Hematopoietic multipotent progenitor cell treated with erythropoietin and hydrocortisone succinate and interleukin-3 and kit ligand, for 8 days (in vitro differentiated cells): ENCODE data around the gene HAUS3.
A peak's percentile ranks its signal among the peaks of the same experiment; 100 is the strongest.

Source experiments
- DNase-seq: peaks from one replicate; pipeline ENCODE4 v3.0.0-alpha.2; 2015

Gene HAUS3, protein sequence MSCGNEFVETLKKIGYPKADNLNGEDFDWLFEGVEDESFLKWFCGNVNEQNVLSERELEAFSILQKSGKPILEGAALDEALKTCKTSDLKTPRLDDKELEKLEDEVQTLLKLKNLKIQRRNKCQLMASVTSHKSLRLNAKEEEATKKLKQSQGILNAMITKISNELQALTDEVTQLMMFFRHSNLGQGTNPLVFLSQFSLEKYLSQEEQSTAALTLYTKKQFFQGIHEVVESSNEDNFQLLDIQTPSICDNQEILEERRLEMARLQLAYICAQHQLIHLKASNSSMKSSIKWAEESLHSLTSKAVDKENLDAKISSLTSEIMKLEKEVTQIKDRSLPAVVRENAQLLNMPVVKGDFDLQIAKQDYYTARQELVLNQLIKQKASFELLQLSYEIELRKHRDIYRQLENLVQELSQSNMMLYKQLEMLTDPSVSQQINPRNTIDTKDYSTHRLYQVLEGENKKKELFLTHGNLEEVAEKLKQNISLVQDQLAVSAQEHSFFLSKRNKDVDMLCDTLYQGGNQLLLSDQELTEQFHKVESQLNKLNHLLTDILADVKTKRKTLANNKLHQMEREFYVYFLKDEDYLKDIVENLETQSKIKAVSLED

DNA sequence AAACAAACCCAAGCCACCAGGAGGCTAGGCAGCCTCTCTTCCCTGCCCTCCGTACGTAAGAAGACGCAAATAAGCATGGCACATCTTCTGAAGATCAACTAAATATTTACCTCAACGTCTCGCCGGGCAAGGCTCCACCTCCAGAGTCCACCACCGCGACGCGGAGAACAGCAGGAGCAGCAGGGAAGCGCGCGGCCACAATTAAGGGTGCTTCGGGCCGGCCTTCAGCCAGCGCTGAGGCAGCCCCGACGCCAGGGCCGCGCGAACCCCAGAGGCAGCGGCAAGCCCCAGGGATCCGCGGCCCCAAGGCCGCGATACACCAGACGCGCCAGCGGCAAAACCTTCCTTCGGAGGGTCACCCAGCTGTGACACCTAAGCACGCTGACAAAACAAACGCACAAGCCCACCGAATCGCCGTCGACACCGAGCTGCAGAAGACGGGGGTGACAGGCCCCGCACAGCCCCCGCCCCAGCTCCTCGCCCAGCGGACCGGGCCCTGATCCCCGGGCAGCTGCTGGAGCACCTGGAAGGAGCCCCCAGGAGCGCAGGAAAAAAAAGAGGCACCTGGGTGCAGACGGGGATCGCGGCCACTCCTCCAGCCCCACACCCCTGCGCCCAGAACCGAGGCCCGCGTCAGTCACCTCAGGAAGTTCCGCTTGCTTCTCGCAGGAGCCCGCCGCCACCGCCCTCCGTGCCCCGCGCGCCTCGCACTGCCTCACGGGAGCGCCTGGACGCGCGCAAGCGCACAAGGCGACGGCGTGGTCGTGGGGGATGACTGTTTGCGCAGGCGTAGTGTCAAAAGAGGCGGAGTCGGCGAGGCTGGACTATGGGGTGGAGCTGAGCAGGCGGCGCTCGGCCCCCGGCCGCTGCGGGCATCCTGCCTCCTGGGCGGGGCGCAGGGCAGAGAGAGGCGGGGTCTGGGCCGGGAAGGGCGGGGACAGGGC is at the start of gene HAUS3, which contains the start of gene POLN:
Gene HAUS3, minus strand, starts transcription at position 712 of the 944 bp plus-strand sequence. CDS start 1,175 bp downstream, outside the sequence.
Gene POLN, minus strand, starts transcription at position 712 of the 944 bp plus-strand sequence. CDS start 12,890 bp downstream, outside the sequence.
- DNase-seq = peak; percentile 97

DNA sequence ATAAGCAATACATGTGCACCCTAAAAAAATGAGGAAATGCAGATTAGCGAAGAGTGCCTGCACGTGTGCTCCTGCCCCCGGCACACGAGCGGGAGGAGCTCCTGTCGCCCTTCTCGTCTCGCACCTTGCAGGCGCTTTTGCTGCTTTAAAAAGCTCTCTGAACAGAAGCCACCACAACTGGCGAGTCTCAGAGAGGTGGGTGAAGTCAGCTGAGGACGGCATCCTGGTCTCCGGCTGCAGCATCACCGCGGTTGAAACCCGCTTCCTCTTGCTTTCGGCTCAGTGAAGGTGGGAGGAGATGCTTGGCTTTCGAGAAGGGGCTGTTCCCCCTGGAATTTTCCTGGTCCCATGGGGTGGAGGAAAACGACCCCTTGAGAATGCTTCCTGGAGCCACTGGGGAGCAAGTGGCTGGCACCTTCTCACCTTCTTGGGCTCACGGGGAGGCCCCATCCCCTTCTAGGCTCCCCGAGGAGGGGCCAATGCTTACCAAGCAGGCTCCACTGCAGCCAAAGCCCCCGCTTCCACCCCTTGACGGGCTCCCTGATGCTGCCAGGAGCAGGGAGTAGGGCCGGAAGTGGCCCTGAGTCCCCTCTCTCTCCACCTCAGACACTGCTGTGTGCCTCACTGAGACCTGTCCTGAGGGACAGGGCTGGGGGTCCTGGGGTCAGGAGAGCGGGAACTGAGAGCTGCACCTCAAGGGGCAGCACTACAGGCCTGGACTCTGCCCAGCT is 49.2 kb upstream of the HAUS3 start:
- no peak for DNase-seq

DNA sequence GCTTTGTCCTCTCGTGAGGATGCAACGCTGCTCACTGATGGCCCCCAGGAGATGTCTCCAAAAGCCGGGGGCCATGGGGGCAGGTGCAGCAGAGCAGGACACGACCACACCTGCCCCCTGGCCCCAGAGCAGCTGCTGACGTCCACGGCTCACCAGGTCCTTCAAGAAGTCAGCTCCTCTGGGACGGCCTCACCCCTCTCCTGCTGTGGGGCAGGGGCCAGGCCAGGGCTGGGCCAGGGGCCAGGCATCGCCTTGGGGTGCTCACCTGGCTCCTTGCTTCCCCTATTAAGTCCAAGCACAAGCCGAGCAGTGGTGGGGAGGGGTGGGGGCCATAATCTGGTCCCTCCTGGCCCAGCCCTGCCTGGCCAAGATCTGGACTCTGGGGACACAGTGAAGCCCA is 48.6 kb upstream of the HAUS3 start:
- DNase-seq = no peak

DNA sequence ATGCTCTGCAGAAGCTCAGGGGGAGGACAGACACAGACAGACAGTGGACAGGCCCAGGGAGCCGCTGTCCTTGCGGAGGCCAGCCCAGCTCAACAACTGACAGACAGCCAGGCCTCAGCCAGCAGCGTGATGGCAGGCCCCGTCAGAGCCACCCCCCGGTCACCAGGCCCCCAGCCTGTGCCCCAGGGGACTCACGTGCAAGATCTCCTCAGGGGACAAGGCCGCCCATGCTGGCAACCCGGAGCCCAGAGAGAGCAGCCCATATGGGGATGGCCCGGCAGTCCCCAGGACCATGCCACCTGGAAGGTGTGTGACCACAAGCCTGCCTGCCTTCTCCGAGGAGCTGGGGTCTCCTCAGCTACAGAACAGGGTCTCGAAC is 48.0 kb upstream of the HAUS3 start:
- no peak for DNase-seq

DNA sequence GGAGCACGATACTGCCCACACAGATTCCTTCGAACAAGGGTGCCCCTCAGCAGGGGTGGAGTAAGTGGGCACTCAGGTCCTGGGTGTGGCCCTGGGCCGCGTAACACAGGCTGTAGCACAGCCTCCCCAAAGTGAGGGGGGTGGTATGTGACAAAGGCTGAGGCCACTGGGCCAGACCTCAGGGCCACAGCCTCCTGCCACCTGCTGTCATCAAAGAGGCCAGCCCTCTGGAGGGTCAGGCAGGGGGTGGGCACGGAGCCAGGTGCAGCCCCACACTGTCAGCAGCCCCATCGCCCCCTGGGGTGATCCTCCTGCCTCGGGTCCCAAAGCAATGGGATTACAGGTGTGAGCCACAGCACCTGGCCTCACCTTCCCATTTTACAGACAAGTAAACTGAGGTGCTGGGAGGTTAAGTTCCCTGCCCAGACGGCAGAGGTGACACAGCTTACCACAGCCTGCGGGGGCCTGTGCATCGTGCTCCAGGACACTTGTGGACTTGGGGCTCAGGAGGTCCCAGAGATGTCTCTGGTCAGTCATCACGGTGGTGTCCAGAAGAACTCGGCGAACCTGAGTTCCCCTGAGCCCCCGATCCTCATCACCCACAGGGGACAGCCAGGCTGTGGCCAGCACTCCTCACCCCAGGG is 47.5 kb upstream of the HAUS3 start:
- DNase-seq = no peak

DNA sequence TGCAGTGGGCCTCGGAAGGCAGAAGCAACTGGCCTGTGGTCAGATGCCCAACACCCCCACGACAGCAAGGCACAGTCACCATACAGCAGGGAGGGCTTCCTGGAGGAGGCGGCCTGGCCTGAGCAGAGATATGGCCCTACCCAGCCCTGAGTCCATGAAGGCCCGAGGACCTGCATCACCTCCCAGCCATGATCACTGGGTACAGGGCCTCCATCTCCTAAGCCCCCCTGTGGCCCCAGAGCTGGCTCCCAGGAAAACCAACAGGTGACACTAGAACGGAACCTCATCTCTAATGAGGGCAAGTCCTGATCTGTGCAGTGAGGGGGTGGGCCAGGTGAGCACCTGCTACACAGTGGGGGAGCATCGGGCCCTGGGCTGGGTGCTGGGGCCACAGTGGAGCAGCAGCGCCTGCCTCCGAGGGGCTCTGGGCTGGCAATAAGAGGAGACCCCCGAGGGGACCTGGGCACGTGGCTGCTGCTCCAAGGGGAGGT is 46.2 kb upstream of the HAUS3 start:
- no peak for DNase-seq

DNA sequence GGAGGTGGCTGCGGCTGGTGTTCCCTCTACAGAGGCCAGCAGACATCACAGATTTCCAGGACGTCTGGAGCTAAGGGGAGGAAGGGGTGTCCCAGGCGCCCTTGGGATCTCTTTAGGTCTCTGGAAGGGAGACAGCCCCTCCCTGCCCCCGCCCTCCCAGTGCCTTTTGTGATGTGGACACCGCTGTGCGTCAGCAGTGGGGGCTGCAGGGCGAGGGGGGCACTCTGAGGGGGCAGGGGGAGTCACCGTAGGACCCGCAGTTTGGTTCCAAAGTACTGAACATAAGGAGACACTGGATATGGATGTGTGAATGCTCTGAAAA is 45.6 kb upstream of the HAUS3 start:
- DNase-seq = no peak

DNA sequence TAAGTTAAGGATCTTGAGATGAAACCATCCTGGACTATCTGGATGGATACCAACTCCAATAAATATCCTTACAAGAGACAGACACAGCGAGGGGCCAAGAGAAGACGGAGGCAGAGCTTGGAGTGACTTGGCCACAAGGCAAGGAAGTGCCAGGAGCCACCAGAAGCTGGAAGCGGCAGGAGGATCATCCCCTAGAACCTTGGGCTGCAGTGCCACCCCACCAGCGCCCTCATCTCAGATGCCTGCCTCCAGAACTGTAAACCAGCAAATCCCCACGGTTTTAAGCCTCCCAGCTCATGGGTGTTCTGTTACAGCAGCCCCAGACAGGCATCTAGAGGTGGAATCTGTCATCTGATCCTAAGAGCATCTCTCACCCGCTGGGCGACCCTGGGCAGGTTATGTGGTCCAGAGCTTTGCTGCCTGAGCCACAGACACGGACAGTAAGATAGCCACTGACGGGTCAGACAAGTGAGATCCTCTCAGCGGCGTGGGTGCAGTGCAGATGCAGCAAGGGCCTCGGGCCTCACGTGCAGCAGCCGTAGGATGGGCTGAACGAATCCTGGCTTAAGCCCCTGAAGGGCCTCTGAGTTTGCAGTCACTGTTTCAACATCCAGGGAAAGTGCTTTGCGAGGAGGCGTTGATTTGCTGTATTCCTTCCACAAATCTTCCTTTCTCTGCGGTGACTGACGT is 45.1 kb upstream of the HAUS3 start:
- no peak for DNase-seq

DNA sequence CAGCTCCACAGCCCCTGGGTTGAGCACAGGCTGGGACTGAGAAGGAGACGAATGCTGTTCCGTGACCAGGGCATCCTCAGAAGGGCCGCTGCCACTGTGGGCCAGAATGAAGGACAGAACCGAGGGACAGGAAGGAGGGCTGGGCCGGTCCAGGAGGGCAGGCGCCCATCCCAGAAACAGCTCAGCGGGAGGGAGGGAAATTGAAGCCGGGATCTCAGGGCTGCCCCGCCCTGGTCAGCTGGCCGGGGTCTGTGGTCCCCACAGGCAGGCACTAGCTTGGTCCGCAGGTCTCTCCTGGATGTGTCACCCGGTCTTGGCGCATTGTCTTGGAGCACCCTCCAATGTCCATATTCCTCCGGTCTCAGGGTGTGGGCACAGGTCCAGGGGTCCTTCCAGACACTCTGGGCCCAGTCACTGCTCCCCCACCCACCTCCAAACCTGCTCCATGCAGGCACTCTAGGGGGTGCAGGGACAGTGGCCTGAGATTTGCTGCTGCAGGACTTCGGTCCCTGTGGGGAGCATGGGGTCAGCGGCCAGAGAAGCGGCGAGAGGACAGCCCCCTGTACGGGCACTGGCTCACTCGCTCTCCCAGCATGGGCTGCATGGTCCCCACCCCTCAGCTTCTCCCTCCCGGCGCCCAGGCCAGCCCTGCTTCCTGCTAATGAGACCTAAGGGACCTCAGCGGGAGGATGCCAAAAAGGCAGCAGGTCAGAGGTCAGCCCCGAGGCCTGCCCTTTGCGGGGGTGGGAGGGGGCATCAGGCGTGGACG is 43.9 kb upstream of the HAUS3 start:
- no peak for DNase-seq

DNA sequence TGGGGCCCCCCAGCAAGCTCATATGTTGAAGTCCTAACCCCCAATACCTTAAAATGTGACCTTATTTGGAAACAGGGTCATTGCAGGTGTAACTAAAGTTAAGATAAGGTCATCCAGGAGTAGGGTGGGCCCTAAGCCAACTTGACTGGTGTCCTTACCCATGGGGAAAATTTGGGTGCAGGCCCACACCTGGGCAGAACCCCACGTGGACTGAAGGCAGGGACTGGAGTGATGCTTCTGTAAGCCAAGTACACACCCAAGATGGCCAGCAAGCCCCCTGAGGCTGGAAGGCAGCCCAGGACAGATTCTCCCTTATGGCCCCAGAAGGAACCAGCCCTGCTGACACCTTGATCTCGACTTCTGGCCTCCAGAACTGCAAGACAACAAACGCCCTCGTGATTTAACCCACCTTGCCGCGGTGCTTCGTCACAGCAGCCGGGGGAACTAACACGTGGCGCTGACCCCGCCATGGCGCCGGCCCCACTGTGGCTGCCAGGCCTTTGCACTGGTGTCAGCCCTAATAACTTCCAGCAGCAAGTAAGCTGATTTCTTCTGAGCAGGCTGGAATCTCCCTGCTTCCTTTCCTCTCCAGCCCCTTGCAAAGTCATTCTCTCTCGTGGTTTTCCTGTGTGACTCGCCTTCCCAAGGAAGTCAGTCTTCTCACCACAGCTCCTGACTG is 43.2 kb upstream of the HAUS3 start:
- DNase-seq = no peak

DNA sequence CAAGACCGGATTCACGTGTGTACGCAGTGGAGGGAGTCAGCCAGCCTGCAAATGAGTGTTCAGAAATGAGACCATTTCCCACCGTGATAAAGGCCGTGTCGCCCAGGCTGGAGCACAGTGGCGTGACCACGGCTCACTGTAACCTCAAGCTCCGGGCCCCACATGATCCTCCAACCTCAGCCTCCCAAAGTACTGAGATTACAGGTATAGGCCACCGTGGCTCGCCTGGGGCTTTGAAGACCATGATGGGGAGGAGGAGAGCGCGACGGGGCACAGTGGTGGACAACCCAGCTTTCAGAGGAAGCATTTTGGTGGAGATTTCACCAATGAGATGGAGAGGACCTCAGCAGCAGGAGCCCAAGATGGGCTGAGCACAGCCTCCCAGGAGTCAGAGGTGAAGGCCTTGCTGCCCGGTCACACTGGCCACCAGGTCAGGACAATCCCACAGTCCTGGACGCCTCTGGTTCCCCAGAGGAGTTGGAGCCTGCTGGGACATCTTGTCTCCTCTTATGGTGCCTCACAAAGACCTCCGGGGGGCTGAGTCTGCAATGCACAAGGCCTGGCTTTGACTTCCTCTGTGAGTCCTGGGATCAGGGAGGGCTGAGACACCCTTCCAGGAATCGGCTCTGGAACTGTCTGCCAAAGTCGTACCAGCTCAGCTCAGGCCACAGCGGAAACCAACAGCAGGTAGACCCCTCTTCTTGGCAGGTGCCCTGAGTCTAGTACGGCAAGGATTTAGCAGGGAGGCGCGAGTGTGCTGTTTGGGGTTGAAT is 42.4 kb upstream of the HAUS3 start:
- DNase-seq = no peak

DNA sequence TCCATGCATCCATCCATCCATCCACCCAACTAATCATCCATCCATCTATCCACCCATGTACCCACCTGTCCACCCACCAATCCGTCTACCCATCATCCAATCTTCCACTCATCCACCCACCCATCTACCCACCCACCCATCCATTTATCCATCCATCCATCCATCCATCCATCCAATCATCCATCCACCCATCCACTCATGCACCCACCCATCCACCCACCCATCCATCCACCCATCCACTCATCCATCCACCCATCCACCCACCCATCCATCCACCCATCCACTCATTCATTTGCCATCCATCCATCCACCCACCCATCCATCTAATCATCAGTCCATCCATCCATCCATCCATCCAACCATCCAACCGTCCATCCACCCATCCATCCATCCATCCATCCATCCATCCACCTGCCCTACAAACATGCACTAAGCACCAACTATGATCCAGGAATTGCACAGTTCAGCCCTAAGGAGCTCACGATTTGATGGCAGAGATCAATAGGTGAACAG is 41.3 kb upstream of the HAUS3 start:
- no peak for DNase-seq

DNA sequence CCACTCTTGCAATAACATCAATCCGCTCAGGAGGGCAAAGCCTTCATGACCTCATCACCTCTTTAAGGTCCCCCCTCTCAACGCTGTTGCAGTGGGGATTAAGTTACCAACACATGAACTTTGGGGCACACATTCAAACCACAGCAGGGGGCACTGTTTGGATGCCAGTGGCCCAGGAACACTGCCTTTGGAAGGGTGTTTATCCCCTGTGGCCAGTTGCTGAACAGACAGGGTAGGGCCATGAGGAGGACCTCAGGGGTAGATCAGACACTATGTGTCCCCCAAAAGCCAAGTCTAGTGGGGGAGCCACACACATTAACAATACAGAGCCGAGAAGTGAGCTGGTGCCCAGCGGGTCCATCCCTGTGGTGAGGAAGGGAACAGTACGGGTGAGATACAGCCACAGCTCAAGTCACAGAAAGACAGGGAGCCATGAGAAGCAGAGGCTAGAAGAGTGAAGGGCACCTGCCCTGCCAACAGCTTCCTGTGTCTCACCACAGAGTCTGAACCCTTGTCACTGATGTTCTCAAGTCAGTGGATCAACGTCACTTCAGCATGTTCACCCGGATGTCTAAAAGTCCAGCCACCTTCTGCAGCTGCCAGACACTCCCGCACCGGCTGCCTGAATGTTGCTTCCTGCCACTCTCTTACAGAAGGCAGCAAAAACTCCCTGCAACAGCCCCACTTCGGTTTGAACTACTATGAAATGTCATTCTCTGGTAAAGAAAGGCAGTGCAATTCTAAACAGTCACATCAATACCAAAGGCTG is 39.8 kb upstream of the HAUS3 start:
- DNase-seq = peak; percentile 52

DNA sequence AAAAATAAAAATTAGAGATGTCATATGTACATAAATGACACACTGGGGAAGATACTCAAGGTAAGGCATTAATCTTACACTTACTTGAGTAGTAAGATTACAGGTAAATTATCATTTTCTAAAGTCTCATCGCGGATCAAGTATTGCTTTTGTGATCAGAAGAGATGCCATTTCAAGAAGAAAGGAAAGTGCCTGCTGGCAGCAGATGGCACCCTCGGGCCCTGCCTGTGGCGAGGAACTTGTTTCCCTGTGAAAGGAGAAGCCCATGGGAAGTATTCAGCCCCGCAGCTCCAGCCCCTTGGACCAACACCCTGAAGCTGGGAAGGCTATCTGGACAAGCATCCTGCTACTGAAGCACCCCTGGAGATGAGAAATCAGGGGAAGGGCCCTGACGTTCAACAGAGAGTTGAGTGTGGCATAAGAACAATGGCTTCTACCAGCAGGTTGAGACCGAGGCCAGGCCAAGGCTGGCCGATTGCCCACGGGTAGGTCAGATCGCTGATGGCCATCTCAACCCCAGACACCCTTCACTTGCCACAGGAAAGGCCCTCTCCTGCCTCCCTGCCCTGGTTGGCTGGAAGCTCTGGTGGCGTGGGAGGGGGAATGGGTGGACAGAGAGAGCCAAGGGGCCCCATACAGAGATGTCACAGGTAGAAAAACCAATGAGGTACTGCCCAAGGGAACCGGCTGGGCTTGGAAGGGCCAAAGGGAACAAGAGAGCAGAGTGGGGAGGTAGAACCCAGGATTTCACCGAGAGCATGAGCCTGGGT is 38.8 kb upstream of the HAUS3 start:
- DNase-seq = no peak

DNA sequence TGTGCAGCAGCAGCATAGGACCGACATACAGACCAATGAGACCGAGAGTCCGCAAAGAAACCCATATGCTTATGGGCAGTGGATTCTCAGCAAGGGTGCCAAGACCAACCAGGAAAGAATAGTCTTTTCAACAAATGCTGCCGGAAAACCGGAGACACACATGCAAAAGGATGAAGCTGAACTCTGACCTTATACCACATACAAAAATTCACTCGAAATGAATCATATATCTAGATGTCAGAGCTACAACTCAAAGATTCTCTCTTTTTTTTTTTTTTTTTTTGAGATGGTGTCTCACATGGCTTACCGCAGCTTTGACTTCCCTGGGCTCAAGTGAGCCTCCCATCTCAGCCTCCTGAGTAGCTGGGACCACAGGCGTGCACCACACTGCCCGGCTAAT is 36.0 kb upstream of the HAUS3 start:
- DNase-seq = no peak

DNA sequence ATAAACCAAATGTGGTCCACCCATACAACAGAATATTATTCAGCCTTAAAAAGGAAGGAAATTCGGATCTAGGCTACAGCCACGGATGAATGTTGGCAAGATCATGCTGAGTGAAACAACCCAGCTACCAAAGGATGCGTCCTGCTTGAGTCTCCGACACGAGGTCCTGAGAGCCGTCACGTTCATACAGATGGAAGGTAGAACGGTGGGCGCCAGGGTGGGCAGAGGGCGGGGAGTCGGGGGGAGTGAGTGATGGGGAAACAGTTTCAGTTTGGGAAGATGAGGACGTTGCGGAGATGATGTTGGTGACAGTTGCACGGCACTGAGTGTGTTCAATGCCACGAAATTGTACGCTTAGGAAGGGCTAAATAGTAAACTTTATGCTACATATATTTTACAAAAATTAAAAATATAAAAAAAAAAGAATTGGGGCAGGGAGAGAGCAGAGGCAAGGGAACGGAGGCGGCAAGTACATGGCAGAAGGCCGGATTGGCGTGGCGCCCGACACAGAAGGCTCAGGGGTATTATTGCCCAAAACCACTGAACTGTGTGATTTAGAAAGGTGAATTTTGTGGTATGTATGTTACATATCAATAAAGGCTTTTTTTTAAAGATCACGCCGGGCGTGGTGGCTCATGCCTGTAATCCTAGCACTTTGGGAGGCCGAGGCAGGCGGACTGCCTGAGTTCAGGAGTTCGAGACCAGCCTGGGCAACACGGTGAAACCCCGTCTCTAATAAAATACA is 34.8 kb upstream of the HAUS3 start:
- DNase-seq = no peak
